HCT116 (cell line): Measurements from ENCODE around the gene MIA2.
A peak's percentile ranks its signal among the peaks of the same experiment; 100 is the strongest.

Source experiments
- CTCF ChIP-seq, 3 experiments: fragments of 200-600 bp in 1 of 3; sonication (generic) in 1 of 3; IDR thresholded peaks in 2 of 3; conservative IDR thresholded peaks in 1 of 3; 2 replicates each; pipeline ENCODE4 v1.5.1; 2012 to 2017; ENCODE audit warnings: low read depth in 2 of 3, low read length in 2 of 3, antibody characterized with exemption in 1 of 3, borderline replicate concordance in 1 of 3, control low read depth in 1 of 3, mild to moderate bottlenecking in 1 of 3, mixed read lengths in 1 of 3, mixed run types in 1 of 3, moderate library complexity in 1 of 3; ENCODE audit not compliant: insufficient read depth in 1 of 3
- MAX ChIP-seq: IDR thresholded peaks from 2 replicates; pipeline ENCODE4 v1.6.1; 2012
- SP1 ChIP-seq: IDR thresholded peaks from 2 replicates; pipeline ENCODE4 v1.6.1; 2012; ENCODE audit warnings: low read depth
- ZFX ChIP-seq: fragments of 450-650 bp; IDR thresholded peaks from 2 replicates; pipeline ENCODE4 v1.6.1; 2017

- TF ChIP-seq MAX, result no peak
- TF ChIP-seq CTCF (IDR thresholded peaks at IDR 0.05 in 2 of 3, conservative IDR thresholded peaks at IDR 0.05 in 1 of 3; ENCODE audit: borderline replicate concordance in 1 of 3, insufficient read depth in 1 of 3, low read depth in 2 of 3, low read length in 2 of 3), result no peak
- no peak for TF ChIP-seq SP1
- peak; percentile 47; the same call in 1 of the 2 replicates for TF ChIP-seq ZFX
Measured at GRCh38 chr14:39431416-39432178, 197.9 kb downstream of the MIA2 start.
